Hepatocyte (in vitro differentiated cells): ENCODE measurements around the gene GRK5. TPM values are rescaled to one million over a fixed set of nuclear protein-coding genes. Genes with fewer than 3 reads are reported as not detected.

Experiments
- DNase-seq: peaks from one replicate; pipeline ENCODE4 v3.0.0-alpha.2; 2016; ENCODE audit warnings: low spot score
- H2AFZ ChIP-seq: fragments of 200-600 bp; sonication (generic); 2 replicates; pipeline ENCODE4 v1.6.0; 2016; ENCODE audit warnings: antibody characterized with exemption, mild to moderate bottlenecking
- H3K27ac ChIP-seq: fragments of 200-600 bp; sonication (generic); 2 replicates; pipeline ENCODE4 v1.5.1; 2016; ENCODE audit warnings: mild to moderate bottlenecking
- H3K27me3 ChIP-seq: fragments of 200-600 bp; sonication (generic); 2 replicates; pipeline ENCODE4 v1.6.1; 2016
- H3K36me3 ChIP-seq: fragments of 200-600 bp; sonication (generic); replicated peaks from 2 replicates; pipeline ENCODE4 v1.5.1; 2016; ENCODE audit warnings: low read depth; ENCODE audit not compliant: insufficient read depth
- H3K4me1 ChIP-seq: fragments of 200-600 bp; sonication (generic); 2 replicates; pipeline ENCODE4 v1.5.1; 2016; ENCODE audit warnings: mild to moderate bottlenecking, moderate library complexity; ENCODE audit not compliant: insufficient read depth
- H3K4me2 ChIP-seq: fragments of 200-600 bp; sonication (generic); 2 replicates; pipeline ENCODE4 v1.6.0; 2016
- H3K4me3 ChIP-seq: fragments of 200-600 bp; sonication (generic); 2 replicates; pipeline ENCODE4 v1.5.1; 2016; ENCODE audit warnings: mild to moderate bottlenecking
- H3K79me2 ChIP-seq: fragments of 200-600 bp; sonication (generic); 2 replicates; pipeline ENCODE4 v1.6.0; 2017; ENCODE audit warnings: mild to moderate bottlenecking
- H3K9me2 ChIP-seq: fragments of 200-600 bp; sonication (generic); replicated peaks from 2 replicates; pipeline ENCODE4 v1.6.0; 2017; ENCODE audit warnings: mild to moderate bottlenecking; ENCODE audit not compliant: insufficient read depth
- H3K9me3 ChIP-seq: fragments of 200-600 bp; sonication (generic); 2 replicates; pipeline ENCODE4 v1.5.1; 2016; ENCODE audit warnings: low read depth, mild to moderate bottlenecking
- H4K20me1 ChIP-seq: fragments of 200-600 bp; sonication (generic); 2 replicates; pipeline ENCODE4 v1.6.0; 2016; ENCODE audit warnings: mild to moderate bottlenecking; ENCODE audit not compliant: insufficient read depth, poor library complexity, severe bottlenecking
- CTCF ChIP-seq: fragments of 200-600 bp; sonication (generic); IDR thresholded peaks from 2 replicates; pipeline ENCODE4 v1.5.1; 2016; ENCODE audit warnings: antibody characterized with exemption, mild to moderate bottlenecking; ENCODE audit not compliant: poor library complexity
- EZH2 ChIP-seq: fragments of 200-600 bp; sonication (generic); IDR thresholded peaks from 2 replicates; pipeline ENCODE4 v1.6.1; 2016; ENCODE audit warnings: antibody characterized with exemption, mild to moderate bottlenecking, borderline replicate concordance
- EZH2phosphoT487 ChIP-seq: fragments of 200-600 bp; sonication (generic); IDR thresholded peaks from one replicate; pipeline ENCODE4 v1.6.1; 2018; ENCODE audit warnings: antibody characterized with exemption, mild to moderate bottlenecking, low read depth, moderate library complexity; ENCODE audit not compliant: unreplicated experiment, severe bottlenecking
- WGBS: methylation state at CpG from one replicate; pipeline ENCODE4 v1.1.6; 2016; ENCODE audit warnings: low lambda C conversion rate; ENCODE audit errors: missing lambda C conversion rate; 5-methylcytosine and 5-hydroxymethylcytosine counted together
- polyA plus RNA-seq: library from polyadenylated mRNA; unstranded; fragments of >200 nt; fragmentation: Nextera tagmentation; extraction: Ambion mirVana; gene quantifications from 2 replicates; pipeline ENCODE4 v1.2.1, GENCODE V29; 2016
- total RNA-seq: library from RNA; depleted of rRNA; stranded (reverse); fragments of >200 nt; gene quantifications from 2 replicates; pipeline ENCODE4 v1.2.3, GENCODE V29; 2014

The GRK5 gene
- total and polyA plus RNA-seq, 2 experiments from 2014 or later, result 7.6 to 19.9 TPM

GRCh38 chr10:119405520-119405807 lies 198.1 kb downstream of the GRK5 start:
- no peak for DNase-seq
- 90% methylated on average over 7 of the region's 8 CpGs for WGBS
- Histone ChIP-seq H3K4me3 (no peak overlapping the region), H2AFZ (no peak overlapping the region), H3K27ac (no peak overlapping the region), H3K4me2 (no peak overlapping the region), H3K79me2 (no peaks in the 10 kb centered on the region), H3K9me2 (no peaks in the 10 kb centered on the region), H4K20me1 (no peaks in the 10 kb centered on the region), H3K4me1 (no peaks in the 10 kb centered on the region), H3K9me3 (no peaks in the 10 kb centered on the region), H3K36me3 (no peaks in the 10 kb centered on the region), H3K27me3 (no peaks in the 10 kb centered on the region)
- TF ChIP-seq CTCF, result no peak
- no peak for TF ChIP-seq EZH2
- TF ChIP-seq EZH2phosphoT487, result no peak

DNA sequence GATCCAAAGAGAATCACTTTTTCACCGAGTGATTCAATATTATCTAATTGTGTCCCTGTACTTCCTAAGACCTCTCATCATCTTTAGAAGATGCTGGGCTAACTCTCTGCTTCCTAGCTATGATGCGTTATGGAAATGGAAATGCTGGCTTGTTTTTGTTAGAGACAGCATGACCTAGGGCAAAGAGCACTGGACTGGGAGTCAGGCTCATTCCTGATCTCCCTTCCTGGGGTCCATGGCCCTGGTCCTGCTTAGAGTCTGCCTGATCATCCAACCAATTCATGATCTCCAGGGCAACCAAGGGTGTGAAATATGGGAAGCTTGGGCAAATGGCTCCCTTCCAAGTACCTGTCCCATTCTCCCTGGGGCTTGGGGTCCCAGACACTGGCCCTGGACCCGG lies 198.8 kb downstream of the GRK5 start:
- no peaks in the 10 kb centered on the region for H3K36me3 ChIP-seq
- TF ChIP-seq CTCF (no peak), EZH2phosphoT487 (no peak), EZH2 (no peak)
- no peaks in the 10 kb centered on the region for H3K79me2 ChIP-seq
- H3K9me2 ChIP-seq, result no peaks in the 10 kb centered on the region
- H3K4me1 ChIP-seq, result no peaks in the 10 kb centered on the region
- WGBS, result 97% methylated on average over 3 of the region's 3 CpGs
- H3K27me3 ChIP-seq, result no peaks in the 10 kb centered on the region
- DNase-seq, result no peak
- no peak overlapping the region for H2AFZ ChIP-seq
- no peak overlapping the region for H3K4me2 ChIP-seq
- no peaks in the 10 kb centered on the region for H4K20me1 ChIP-seq
- no peaks in the 10 kb centered on the region for H3K9me3 ChIP-seq
- H3K4me3 ChIP-seq, result no peak overlapping the region
- no peak overlapping the region for H3K27ac ChIP-seq

DNA sequence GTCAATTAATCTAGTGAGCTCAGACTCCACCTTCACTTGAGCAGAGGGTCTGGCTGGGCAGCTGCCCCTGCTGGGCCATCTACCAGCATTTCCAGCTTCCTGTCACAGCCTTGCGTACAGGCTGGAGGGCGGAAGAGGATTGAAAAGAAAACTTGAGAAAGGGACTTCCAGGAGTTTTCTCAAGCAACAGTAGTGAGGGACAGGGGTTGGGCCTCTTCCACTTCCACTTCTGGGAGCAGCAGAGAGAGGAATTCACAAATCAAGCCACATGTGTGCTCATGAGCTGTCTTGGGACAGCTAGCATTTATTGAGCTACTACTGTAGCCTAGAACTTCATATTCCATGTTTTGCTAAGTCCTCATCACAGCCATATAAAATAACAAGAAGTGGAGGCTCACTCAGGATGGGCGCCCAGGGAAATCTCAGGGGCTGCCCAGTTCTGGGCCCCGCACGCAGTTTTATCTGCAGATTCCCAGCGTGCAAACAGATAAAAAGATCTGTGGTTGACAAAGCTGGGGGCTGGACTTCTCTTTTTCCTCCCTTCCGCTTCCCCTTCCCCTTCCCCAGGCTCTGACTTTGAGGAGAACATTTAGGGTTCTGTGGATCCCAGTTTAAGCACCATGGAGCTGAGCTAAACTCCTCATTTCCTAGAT lies 199.4 kb downstream of the GRK5 start:
- no peak overlapping the region for H3K4me2 ChIP-seq
- H3K9me2 ChIP-seq, result no peaks in the 10 kb centered on the region
- H3K27me3 ChIP-seq, result no peaks in the 10 kb centered on the region
- H3K4me1 ChIP-seq, result no peaks in the 10 kb centered on the region
- no peak for TF ChIP-seq EZH2phosphoT487
- no peak for TF ChIP-seq CTCF
- TF ChIP-seq EZH2, result no peak
- DNase-seq, result no peak
- no peak overlapping the region for H3K4me3 ChIP-seq
- 90% methylated on average over 7 of the region's 7 CpGs for WGBS
- no peaks in the 10 kb centered on the region for H3K79me2 ChIP-seq
- no peaks in the 10 kb centered on the region for H3K9me3 ChIP-seq
- no peak overlapping the region for H2AFZ ChIP-seq
- no peak overlapping the region for H3K27ac ChIP-seq
- H3K36me3 ChIP-seq, result no peaks in the 10 kb centered on the region
- H4K20me1 ChIP-seq, result no peaks in the 10 kb centered on the region

GRCh38 chr10:119407254-119407777 lies 199.9 kb downstream of the GRK5 start:
- Histone ChIP-seq H2AFZ (no peak overlapping the region), H3K79me2 (no peaks in the 10 kb centered on the region), H4K20me1 (no peaks in the 10 kb centered on the region), H3K4me2 (no peak overlapping the region), H3K4me3 (no peak overlapping the region), H3K9me2 (no peaks in the 10 kb centered on the region), H3K27ac (no peak overlapping the region), H3K9me3 (no peaks in the 10 kb centered on the region), H3K27me3 (no peaks in the 10 kb centered on the region), H3K36me3 (no peaks in the 10 kb centered on the region), H3K4me1 (peaks cover 3% of the 10 kb centered on the region)
- 85% methylated on average over 5 of the region's 5 CpGs for whole genome bisulfite sequencing
- no peak for DNase-seq
- no peak for TF ChIP-seq CTCF
